Natural killer cell (primary cell): ENCODE results near the gene DPPA2. TPM values are rescaled to one million over a fixed set of nuclear protein-coding genes. Genes with fewer than 3 reads are reported as not detected.

Source experiments
- ATAC-seq, 3 donors: fragments of 150-1000 bp in 2 of 3; fragments of 200-7000 bp in 1 of 3; cut with Tn5 transposase; 1 replicate in 1 of 3; 2 replicates in 2 of 3; pipeline ENCODE4 v1.10.0; 2021; ENCODE audit warnings: mild to moderate bottlenecking in 2 of 3, moderate library complexity in 2 of 3
- DNase-seq, 2 donors: peaks; one replicate each; pipeline versions ENCODE4 v3.0.0 to v3.0.0-alpha.2; 2013 to 2021; ENCODE audit warnings: mixed read lengths in 1 of 2
- H3K27ac ChIP-seq: one replicate; pipeline ENCODE4 v1.5.1; 2013; ENCODE audit warnings: mild to moderate bottlenecking, low read length
- H3K27me3 ChIP-seq: one replicate; pipeline ENCODE4 v1.6.1; 2013; ENCODE audit warnings: low read length; ENCODE audit not compliant: control insufficient read depth, insufficient read depth
- H3K36me3 ChIP-seq: one replicate; pipeline ENCODE4 v1.6.1; 2013; ENCODE audit warnings: low read length; ENCODE audit not compliant: control insufficient read depth, insufficient read depth
- H3K4me1 ChIP-seq: one replicate; pipeline ENCODE4 v1.6.1; 2013; ENCODE audit warnings: low read length; ENCODE audit not compliant: control insufficient read depth, insufficient read depth
- H3K4me3 ChIP-seq: one replicate; pipeline ENCODE4 v1.5.1; 2013; ENCODE audit warnings: low read length
- H3K9me3 ChIP-seq: one replicate; pipeline ENCODE4 v1.6.1; 2013; ENCODE audit warnings: low read length; ENCODE audit not compliant: control insufficient read depth, insufficient read depth
- H3K27ac Mint-ChIP-seq, 2 donors: one replicate each; pipeline ENCODE4 v1.8.0; 2022; ENCODE audit warnings: mild to moderate bottlenecking in 2 of 2, mixed read lengths in 2 of 2, moderate library complexity in 1 of 2
- H3K27me3 Mint-ChIP-seq, 2 donors: one replicate each; pipeline ENCODE4 v1.8.0; 2022; ENCODE audit warnings: low read depth in 2 of 2, mixed read lengths in 2 of 2
- H3K36me3 Mint-ChIP-seq: one replicate; pipeline ENCODE4 v1.8.0; 2022; ENCODE audit warnings: mixed read lengths
- H3K4me1 Mint-ChIP-seq, 2 donors: one replicate each; pipeline ENCODE4 v1.8.0; 2022; ENCODE audit warnings: mixed read lengths in 2 of 2
- H3K4me3 Mint-ChIP-seq: one replicate; pipeline ENCODE4 v1.8.0; 2022; ENCODE audit warnings: mild to moderate bottlenecking, moderate library complexity, mixed read lengths
- H3K9me3 Mint-ChIP-seq, 2 donors: one replicate each; pipeline ENCODE4 v1.8.0; 2022; ENCODE audit warnings: mixed read lengths in 2 of 2
- WGBS: methylation state at CpG from one replicate; pipeline ENCODE4 v1.1.7; 2013; ENCODE audit warnings: missing lambda C conversion rate; ENCODE audit not compliant: insufficient coverage; 5-methylcytosine and 5-hydroxymethylcytosine counted together
- intact Hi-C: fragments of 100-400 bp; cut with micrococcal nuclease; formaldehyde crosslinking; loops from one replicate; pipeline ENCODE4 v1.14.2; 2022
- total RNA-seq, 4 donors: library from RNA; stranded (reverse); fragments of 120-200 nt in 1 of 4; gene quantifications; one replicate each; pipeline versions ENCODE4 v1.2.3 to v1.2.4, GENCODE V29; 2013 to 2022
- TF ChIP-seq, protein P1 (sequence below): fragments of 200-600 bp; IDR thresholded peaks from one replicate; pipeline ENCODE4 v1.8.0; 2022; ENCODE audit warnings: antibody characterized with exemption

DPPA2 gene
- total RNA-seq, 3 donors from 2014 or later (not counting 1 experiment from before 2014, with no cell fraction given), result not detected

DNA sequence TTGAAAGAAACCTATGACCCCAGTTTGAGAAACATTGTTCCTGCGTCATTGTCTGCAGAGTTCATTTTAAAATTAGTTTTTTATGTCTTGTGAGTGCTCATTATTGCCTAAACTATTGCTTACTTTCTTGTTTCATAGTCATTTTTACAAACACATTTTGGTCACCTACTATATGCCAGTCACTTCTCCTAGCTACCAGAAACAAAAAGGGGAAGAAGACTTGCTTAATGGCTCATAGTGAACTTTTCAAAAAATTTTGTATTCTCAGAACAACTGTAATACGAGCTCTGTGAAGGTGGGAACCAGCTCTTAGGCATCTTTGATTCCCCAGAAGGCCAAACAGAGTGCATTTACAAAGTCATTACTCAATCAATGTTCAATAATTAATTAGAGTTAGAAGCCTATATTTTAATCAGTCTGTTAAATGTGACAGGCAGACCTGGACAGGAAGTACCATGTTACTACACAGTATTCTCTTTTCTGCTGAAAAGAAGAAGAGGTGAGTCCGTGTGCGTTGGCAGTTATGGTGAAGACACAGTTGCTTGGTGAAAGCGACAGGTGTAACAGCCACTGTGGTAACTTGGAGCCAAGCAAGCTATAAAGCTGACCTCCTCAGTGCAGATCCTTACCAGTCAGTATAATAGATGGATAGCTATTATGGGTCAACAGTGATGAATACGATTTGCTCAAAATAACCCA, 46.6 kb downstream of the DPPA2 start:
- intact Hi-C loops, result no loop called here
- Histone ChIP-seq H3K9me3 (no peaks in the 10 kb centered on the region), H3K4me1 (no peaks in the 10 kb centered on the region), H3K4me3 (no peak overlapping the region), H3K27me3 (no peaks in the 10 kb centered on the region), H3K36me3 (no peaks in the 10 kb centered on the region), H3K27ac (no peak overlapping the region)
- H3K9me3 Mint-ChIP-seq, result peaks cover 0 to 2% of the 10 kb centered on the region in 2 donors
- 40% methylated on average over 4 of the region's 6 CpGs for WGBS
- no peak overlapping the region for H3K4me3 Mint-ChIP-seq
- H3K27me3 Mint-ChIP-seq, result peaks cover 0 to 8% of the 10 kb centered on the region in 2 donors
- DNase-seq (no peak), ATAC-seq (no peak)
- TF ChIP-seq, protein P1, sequence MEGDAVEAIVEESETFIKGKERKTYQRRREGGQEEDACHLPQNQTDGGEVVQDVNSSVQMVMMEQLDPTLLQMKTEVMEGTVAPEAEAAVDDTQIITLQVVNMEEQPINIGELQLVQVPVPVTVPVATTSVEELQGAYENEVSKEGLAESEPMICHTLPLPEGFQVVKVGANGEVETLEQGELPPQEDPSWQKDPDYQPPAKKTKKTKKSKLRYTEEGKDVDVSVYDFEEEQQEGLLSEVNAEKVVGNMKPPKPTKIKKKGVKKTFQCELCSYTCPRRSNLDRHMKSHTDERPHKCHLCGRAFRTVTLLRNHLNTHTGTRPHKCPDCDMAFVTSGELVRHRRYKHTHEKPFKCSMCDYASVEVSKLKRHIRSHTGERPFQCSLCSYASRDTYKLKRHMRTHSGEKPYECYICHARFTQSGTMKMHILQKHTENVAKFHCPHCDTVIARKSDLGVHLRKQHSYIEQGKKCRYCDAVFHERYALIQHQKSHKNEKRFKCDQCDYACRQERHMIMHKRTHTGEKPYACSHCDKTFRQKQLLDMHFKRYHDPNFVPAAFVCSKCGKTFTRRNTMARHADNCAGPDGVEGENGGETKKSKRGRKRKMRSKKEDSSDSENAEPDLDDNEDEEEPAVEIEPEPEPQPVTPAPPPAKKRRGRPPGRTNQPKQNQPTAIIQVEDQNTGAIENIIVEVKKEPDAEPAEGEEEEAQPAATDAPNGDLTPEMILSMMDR, result no peak
- no peaks in the 10 kb centered on the region for H3K36me3 Mint-ChIP-seq
- H3K4me1 Mint-ChIP-seq, result no peaks in the 10 kb centered on the region
- no peak overlapping the region for H3K27ac Mint-ChIP-seq

DNA sequence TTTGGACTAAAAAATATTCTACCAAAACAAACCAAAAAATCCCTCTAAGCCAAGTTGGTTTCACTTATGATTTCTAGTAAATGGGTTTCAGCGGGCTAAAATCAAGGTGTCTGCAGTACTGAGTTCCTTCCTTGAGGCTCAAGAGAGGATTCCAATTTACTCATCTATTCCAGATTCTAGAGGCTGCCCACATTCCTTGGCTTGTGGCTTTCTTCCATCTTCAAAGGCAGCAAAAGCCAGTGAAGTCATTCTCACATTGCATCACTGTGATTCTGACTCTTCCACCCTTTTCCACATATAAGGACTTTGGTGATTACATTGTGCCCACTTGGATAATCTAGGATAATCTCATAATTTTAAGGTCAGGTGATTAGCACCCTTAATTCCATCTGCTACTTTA, 48.1 kb downstream of the DPPA2 start:
- Histone ChIP-seq H3K4me3 (no peak overlapping the region), H3K36me3 (no peaks in the 10 kb centered on the region), H3K9me3 (no peaks in the 10 kb centered on the region), H3K27ac (no peak overlapping the region), H3K27me3 (no peaks in the 10 kb centered on the region), H3K4me1 (no peaks in the 10 kb centered on the region)
- Mint-ChIP-seq H3K4me3 (no peak overlapping the region), H3K27me3 (peaks cover 0 to 3% of the 10 kb centered on the region in 2 donors), H3K9me3 (peaks cover 2 to 3% of the 10 kb centered on the region in 2 donors), H3K4me1 (no peaks in the 10 kb centered on the region), H3K36me3 (no peaks in the 10 kb centered on the region), H3K27ac (no peak overlapping the region)
- TF ChIP-seq, protein P1, result no peak
- ATAC-seq (no peak), DNase-seq (no peak)
- WGBS, result 89% methylated on average over 1 of the region's 1 CpG
- intact Hi-C loops, result no loop called here

DNA sequence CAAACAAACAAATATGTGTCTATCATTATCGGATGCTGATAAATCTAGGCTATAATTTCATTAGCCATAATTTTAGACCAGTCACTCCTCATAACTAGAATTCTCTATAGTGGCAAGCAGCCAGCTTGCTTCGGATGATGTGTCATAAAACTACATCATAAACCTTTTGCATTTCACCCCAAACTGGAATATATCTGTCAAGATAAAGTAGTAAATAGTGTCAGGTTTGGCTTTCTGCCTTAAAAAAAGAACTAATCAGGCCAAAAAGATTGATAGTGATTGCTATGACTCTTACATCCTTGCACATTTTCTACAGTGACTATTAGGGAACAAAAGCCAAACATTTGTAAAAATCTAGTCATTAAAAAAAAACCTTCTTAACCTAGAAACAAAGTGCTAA, 51.0 kb downstream of the DPPA2 start:
- peaks cover 0 to 3% of the 10 kb centered on the region in 2 donors for H3K27me3 Mint-ChIP-seq
- no peak overlapping the region for H3K4me3 Mint-ChIP-seq
- Histone ChIP-seq H3K27ac (no peak overlapping the region), H3K4me3 (no peak overlapping the region), H3K9me3 (no peaks in the 10 kb centered on the region), H3K36me3 (no peaks in the 10 kb centered on the region), H3K27me3 (no peaks in the 10 kb centered on the region), H3K4me1 (no peaks in the 10 kb centered on the region)
- intact Hi-C loops, result no loop called here
- no peak for ATAC-seq
- TF ChIP-seq, protein P1, result no peak
- 90% methylated on average over 1 of the region's 2 CpGs for WGBS
- no peaks in the 10 kb centered on the region for H3K36me3 Mint-ChIP-seq
- no peak overlapping the region for H3K27ac Mint-ChIP-seq
- H3K4me1 Mint-ChIP-seq, result no peaks in the 10 kb centered on the region
- peaks cover 0 to 3% of the 10 kb centered on the region in 2 donors for H3K9me3 Mint-ChIP-seq
- DNase-seq, result no peak

DNA sequence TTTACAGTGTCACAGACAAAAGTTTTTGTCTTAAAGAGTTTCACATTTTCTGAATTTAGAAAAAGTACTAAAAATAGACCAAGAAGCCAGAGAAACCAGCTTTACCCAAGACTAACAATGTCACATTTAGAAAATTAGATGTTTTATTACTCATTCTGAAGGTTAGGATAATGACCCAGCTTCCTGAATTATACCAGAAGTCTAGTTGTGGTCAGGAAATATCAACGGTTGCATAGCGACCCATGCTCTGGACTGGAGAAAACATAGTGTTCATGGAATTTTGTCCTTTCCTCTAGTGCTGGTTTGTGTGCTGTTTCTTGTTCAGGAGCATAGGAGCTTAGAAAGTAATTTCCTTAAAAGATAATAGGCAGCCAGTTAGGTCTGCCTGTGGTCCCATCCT, 59.0 kb downstream of the DPPA2 start:
- TF ChIP-seq, protein P1, result no peak
- no peaks in the 10 kb centered on the region for H3K36me3 Mint-ChIP-seq
- H3K27ac Mint-ChIP-seq, result no peak overlapping the region
- no peak for ATAC-seq
- peaks cover 3 to 5% of the 10 kb centered on the region in 2 donors for H3K9me3 Mint-ChIP-seq
- DNase-seq, result no peak
- Histone ChIP-seq H3K27me3 (no peaks in the 10 kb centered on the region), H3K27ac (no peak overlapping the region), H3K4me1 (no peaks in the 10 kb centered on the region), H3K36me3 (no peaks in the 10 kb centered on the region), H3K4me3 (no peak overlapping the region), H3K9me3 (no peaks in the 10 kb centered on the region)
- H3K27me3 Mint-ChIP-seq, result no peaks in the 10 kb centered on the region
- intact Hi-C loops, result no loop called here
- WGBS, result 0% methylated on average over 2 of the region's 2 CpGs
- H3K4me3 Mint-ChIP-seq, result no peak overlapping the region
- no peaks in the 10 kb centered on the region for H3K4me1 Mint-ChIP-seq
